DOHH2 (cell line): ENCODE data around the gene CREB3L2.

Experiments used
- EZH2phosphoT487 ChIP-seq: fragments of 200-600 bp; sonication (generic); IDR thresholded peaks from 2 replicates; pipeline ENCODE4 v1.6.1; 2017; ENCODE audit warnings: borderline replicate concordance, mild to moderate bottlenecking, antibody characterized with exemption, low read length, moderate library complexity, mixed read lengths
- TF ChIP-seq, protein P1 (sequence below): fragments of 200-600 bp; sonication (generic); IDR thresholded peaks from one replicate; pipeline ENCODE4 v1.5.1; 2014; ENCODE audit warnings: antibody characterized with exemption, mild to moderate bottlenecking, low read depth, low read length; ENCODE audit not compliant: poor library complexity, severe bottlenecking

DNA sequence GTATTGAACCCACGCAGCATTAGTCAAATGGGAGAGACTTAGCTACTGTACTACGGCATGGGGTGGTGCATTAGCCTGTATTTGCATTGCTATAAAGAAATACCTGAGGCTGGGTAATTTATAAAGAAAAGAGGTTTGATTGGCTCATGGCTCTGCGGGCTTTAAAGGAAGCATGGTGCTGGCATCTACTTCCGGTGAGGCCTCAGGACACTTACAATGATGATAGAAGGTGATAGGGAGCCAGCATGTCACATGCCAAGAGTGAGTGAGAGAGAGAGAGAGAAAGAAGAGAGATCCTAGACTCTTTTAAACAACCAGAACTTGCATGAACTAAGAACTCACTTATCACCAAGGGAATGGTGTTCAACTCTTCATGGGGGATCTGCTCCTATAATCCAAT, 27.2 kb upstream of the CREB3L2 start:
- TF ChIP-seq, protein P1, sequence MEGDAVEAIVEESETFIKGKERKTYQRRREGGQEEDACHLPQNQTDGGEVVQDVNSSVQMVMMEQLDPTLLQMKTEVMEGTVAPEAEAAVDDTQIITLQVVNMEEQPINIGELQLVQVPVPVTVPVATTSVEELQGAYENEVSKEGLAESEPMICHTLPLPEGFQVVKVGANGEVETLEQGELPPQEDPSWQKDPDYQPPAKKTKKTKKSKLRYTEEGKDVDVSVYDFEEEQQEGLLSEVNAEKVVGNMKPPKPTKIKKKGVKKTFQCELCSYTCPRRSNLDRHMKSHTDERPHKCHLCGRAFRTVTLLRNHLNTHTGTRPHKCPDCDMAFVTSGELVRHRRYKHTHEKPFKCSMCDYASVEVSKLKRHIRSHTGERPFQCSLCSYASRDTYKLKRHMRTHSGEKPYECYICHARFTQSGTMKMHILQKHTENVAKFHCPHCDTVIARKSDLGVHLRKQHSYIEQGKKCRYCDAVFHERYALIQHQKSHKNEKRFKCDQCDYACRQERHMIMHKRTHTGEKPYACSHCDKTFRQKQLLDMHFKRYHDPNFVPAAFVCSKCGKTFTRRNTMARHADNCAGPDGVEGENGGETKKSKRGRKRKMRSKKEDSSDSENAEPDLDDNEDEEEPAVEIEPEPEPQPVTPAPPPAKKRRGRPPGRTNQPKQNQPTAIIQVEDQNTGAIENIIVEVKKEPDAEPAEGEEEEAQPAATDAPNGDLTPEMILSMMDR, result no peak
- TF ChIP-seq EZH2phosphoT487, result no peak
